K562 (cell line): ENCODE data around the gene NIPAL3. TPM values are rescaled to one million over a fixed set of nuclear protein-coding genes. Genes with fewer than 3 reads are reported as not detected.

Experiments
- CBX8 ChIP-seq: fragments of 200-600 bp; sonication (generic); IDR thresholded peaks from 2 replicates; pipeline ENCODE4 v1.6.1; 2012; ENCODE audit warnings: borderline replicate concordance, mixed run types, low read depth, mild to moderate bottlenecking, moderate library complexity, mixed read lengths, low read length, control low read depth, inconsistent platforms; ENCODE audit not compliant: poor library complexity, severe bottlenecking; ENCODE audit errors: extremely low read depth
- CC2D1A ChIP-seq: fragments of 450-650 bp; IDR thresholded peaks from 2 replicates; pipeline ENCODE4 v1.6.1; 2017; ENCODE audit warnings: mild to moderate bottlenecking
- GABPA ChIP-seq: fragments of 200-800 bp; sonication (Bioruptor generic); conservative IDR thresholded peaks from 2 replicates; pipeline ENCODE4 v1.6.1; 2016; ENCODE audit warnings: low read depth, missing genetic modification characterization, missing compliant biosample characterization
- GATA2 ChIP-seq: sonication (generic); formaldehyde crosslinking; IDR thresholded peaks from 2 replicates; pipeline ENCODE4 v1.4.0; 2020; ENCODE audit warnings: mild to moderate bottlenecking, missing genetic modification reagents
- GATAD2A ChIP-seq: fragments of 450-650 bp; IDR thresholded peaks from 2 replicates; pipeline ENCODE4 v1.6.1; 2017
- HNRNPK ChIP-seq: fragments of 200-400 bp; formaldehyde crosslinking; IDR thresholded peaks from one replicate; pipeline ENCODE4 v1.6.1; 2018; ENCODE audit warnings: mild to moderate bottlenecking, low read depth, low read length; ENCODE audit not compliant: poor library complexity, severe bottlenecking
- KDM5B ChIP-seq: fragments of 200-600 bp; sonication (generic); IDR thresholded peaks from 2 replicates; pipeline ENCODE4 v1.6.1; 2012; ENCODE audit warnings: low read depth, mild to moderate bottlenecking, moderate library complexity, low read length, control low read depth, inconsistent platforms; ENCODE audit not compliant: insufficient replicate concordance
- MECOM ChIP-seq: fragments of 250-450 bp; sonication (Bioruptor Pico); IDR thresholded peaks from 2 replicates; pipeline ENCODE4 v1.8.0; 2022; ENCODE audit warnings: inconsistent platforms
- MEF2A ChIP-seq: IDR thresholded peaks from 2 replicates; pipeline ENCODE4 v1.6.1; 2011; ENCODE audit warnings: low read depth, mild to moderate bottlenecking, low read length, moderate library complexity; ENCODE audit not compliant: control insufficient read depth
- NCOA1 ChIP-seq: fragments of 450-650 bp; IDR thresholded peaks from 2 replicates; pipeline ENCODE4 v1.6.1; 2016; ENCODE audit warnings: low read depth
- PKNOX1 ChIP-seq: fragments of 450-650 bp; IDR thresholded peaks from 2 replicates; pipeline ENCODE4 v1.6.1; 2016
- PTRF ChIP-seq: fragments of 450-650 bp; IDR thresholded peaks from 2 replicates; pipeline ENCODE4 v1.6.1; 2016; ENCODE audit warnings: mild to moderate bottlenecking, missing genetic modification characterization, missing compliant biosample characterization
- SMAD4 ChIP-seq: fragments of 250-450 bp; sonication (Bioruptor Pico); conservative IDR thresholded peaks from 2 replicates; pipeline ENCODE4 v1.8.0; 2021; ENCODE audit warnings: inconsistent platforms, mild to moderate bottlenecking, moderate library complexity
- TFAM ChIP-seq: fragments of 250-450 bp; sonication (Bioruptor Pico); conservative IDR thresholded peaks from 2 replicates; pipeline ENCODE4 v1.5.0; 2021; ENCODE audit warnings: mild to moderate bottlenecking, moderate library complexity
- ZKSCAN8 ChIP-seq: fragments of 200-800 bp; sonication (Bioruptor generic); IDR thresholded peaks from 2 replicates; pipeline ENCODE4 v1.6.1; 2016; ENCODE audit warnings: missing genetic modification characterization, missing compliant biosample characterization
- ZNF212 ChIP-seq: fragments of 450-650 bp; formaldehyde crosslinking; IDR thresholded peaks from 2 replicates; pipeline ENCODE4 v1.4.0; 2020; ENCODE audit warnings: mild to moderate bottlenecking
- ZNF445 ChIP-seq: fragments of 250-450 bp; sonication (Bioruptor Pico); IDR thresholded peaks from 2 replicates; pipeline ENCODE4 v1.4.0; 2020; ENCODE audit warnings: low read depth, mild to moderate bottlenecking, moderate library complexity
- polyA plus RNA-seq, 8 experiments: library from polyadenylated mRNA; depleted of rRNA in 4 of 8; stranded (reverse) in 5 of 8; unstranded in 3 of 8; fragments of >200 nt; fragmentation: Nextera tagmentation in 2 of 8; fragmentation: Illumina TruSeq in 1 of 8; extraction: Ambion mirVana in 2 of 8; extraction: Trizol in 1 of 8; gene quantifications; 2 replicates each; pipeline versions ENCODE4 v1.2.1 to v1.2.3, GENCODE V29; 2011 to 2014; ENCODE audit warnings: inconsistent platforms in 1 of 8, missing spikeins in 1 of 8
- total RNA-seq, 7 experiments: library from RNA; depleted of rRNA in 6 of 7; stranded (reverse); fragments of >200 nt in 6 of 7; fragmentation: Illumina TruSeq in 2 of 7; extraction: Trizol in 2 of 7; gene quantifications; 2 replicates each; pipeline versions ENCODE4 v1.2.1 to v1.2.3, GENCODE V29; 2011 to 2021; ENCODE audit warnings: low replicate concordance in 1 of 7
- TF ChIP-seq, protein P1 (sequence below): sonication (generic); formaldehyde crosslinking; IDR thresholded peaks from 2 replicates; pipeline ENCODE4 v1.8.1; 2022; ENCODE audit warnings: missing genetic modification reagents

NIPAL3 gene
- total and polyA plus RNA-seq, 9 of the 15 experiments (the other 6 are each of a cell fraction or from before 2014, with no cell fraction given): 10.5 to 26.3 (median 16.0) TPM

- no peak for TF ChIP-seq PKNOX1
- TF ChIP-seq SMAD4 (CRISPR knock-in tag): 0 out of 2 replicates have a peak, but pooled peaks have one; percentile 8
- TF ChIP-seq, protein P1, sequence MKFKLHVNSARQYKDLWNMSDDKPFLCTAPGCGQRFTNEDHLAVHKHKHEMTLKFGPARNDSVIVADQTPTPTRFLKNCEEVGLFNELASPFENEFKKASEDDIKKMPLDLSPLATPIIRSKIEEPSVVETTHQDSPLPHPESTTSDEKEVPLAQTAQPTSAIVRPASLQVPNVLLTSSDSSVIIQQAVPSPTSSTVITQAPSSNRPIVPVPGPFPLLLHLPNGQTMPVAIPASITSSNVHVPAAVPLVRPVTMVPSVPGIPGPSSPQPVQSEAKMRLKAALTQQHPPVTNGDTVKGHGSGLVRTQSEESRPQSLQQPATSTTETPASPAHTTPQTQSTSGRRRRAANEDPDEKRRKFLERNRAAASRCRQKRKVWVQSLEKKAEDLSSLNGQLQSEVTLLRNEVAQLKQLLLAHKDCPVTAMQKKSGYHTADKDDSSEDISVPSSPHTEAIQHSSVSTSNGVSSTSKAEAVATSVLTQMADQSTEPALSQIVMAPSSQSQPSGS: no peak
- TF ChIP-seq NCOA1: no peak
- no peak for TF ChIP-seq ZNF212
- no peak for TF ChIP-seq GATA2 (CRISPR knock-in tag)
- no peak for TF ChIP-seq MEF2A
- TF ChIP-seq KDM5B: no peak
- no peak for TF ChIP-seq PTRF (tag)
- TF ChIP-seq CBX8: no peak
- no peak for TF ChIP-seq HNRNPK
- no peak; the same call in 1 of the 2 replicates for TF ChIP-seq GABPA (tag)
- no peak for TF ChIP-seq ZNF445 (CRISPR knock-in tag)
- TF ChIP-seq CC2D1A: no peak
- TF ChIP-seq MECOM (CRISPR knock-in tag): peak; percentile 48; the same call in 1 of the 2 replicates
- no peak for TF ChIP-seq TFAM (CRISPR knock-in tag)
- no peak for TF ChIP-seq ZKSCAN8 (CRISPR knock-in tag)
- TF ChIP-seq GATAD2A: no peak
These were observed 486 bp downstream of the NIPAL3 start (continued) for GRCh38 chr1:24415910-24416665.
